Astrocyte of the cerebellum (primary cell): ENCODE measurements around the gene HNRNPA3.
A peak's percentile ranks its signal among the peaks of the same experiment; 100 is the strongest.
"Not testable (repeated sequence)": the region's sequence is repeated elsewhere in the genome, so short reads cannot be mapped to it uniquely, and the experiment has no call there.

Source experiments
- DNase-seq: peaks from one replicate; pipeline ENCODE4 v3.0.0-alpha.2; 2011; ENCODE audit warnings: low read depth
- H3K4me3 ChIP-seq: 2 replicates; pipeline ENCODE4 v1.5.1; 2011; ENCODE audit warnings: mild to moderate bottlenecking, low read depth, low read length, moderate library complexity
- CTCF ChIP-seq: IDR thresholded peaks from 2 replicates; pipeline ENCODE4 v1.5.1; 2012; ENCODE audit warnings: low read length, low read depth, moderate library complexity, mild to moderate bottlenecking; ENCODE audit errors: missing control alignments
- in situ Hi-C: cut with HindIII; loops from 2 replicates; pipeline ENCODE4 v1.10.0; 2017; ENCODE audit warnings: low sequenced_read_pairs

HNRNPA3 gene

GRCh38 chr2:177179227-177179626, 33.4 kb upstream of the HNRNPA3 start:
- H3K4me3 ChIP-seq, result no peak overlapping the region
- in situ Hi-C loops, result no loop called here
- DNase-seq, result no peak
- TF ChIP-seq CTCF, result no peak

- in situ Hi-C loops, DNase-seq, H3K4me3 ChIP-seq: not testable (repeated sequence)
Observed at GRCh38 chr2:177179671-177180070, 32.9 kb upstream of the HNRNPA3 start.

GRCh38 chr2:177180269-177181000, 32.2 kb upstream of the HNRNPA3 start:
- H3K4me3 ChIP-seq, result no peak overlapping the region
- in situ Hi-C loops, result no loop called here
- no peak for TF ChIP-seq CTCF
- DNase-seq, result no peak

- in situ Hi-C loops, result no loop called here
- no peak for DNase-seq
- no peak overlapping the region for H3K4me3 ChIP-seq
- no peak for TF ChIP-seq CTCF
Observed at GRCh38 chr2:177183860-177184259, 28.7 kb upstream of the HNRNPA3 start.

- DNase-seq, result no peak
- in situ Hi-C loops, result no loop called here
- no peak for TF ChIP-seq CTCF
- no peak overlapping the region for H3K4me3 ChIP-seq
Observed at GRCh38 chr2:177184606-177185005, 28.0 kb upstream of the HNRNPA3 start.

GRCh38 chr2:177186038-177186437, 26.6 kb upstream of the HNRNPA3 start:
- DNase-seq, H3K4me3 ChIP-seq, in situ Hi-C loops: not testable (repeated sequence)

GRCh38 chr2:177187631-177188312, 24.8 kb upstream of the HNRNPA3 start:
- DNase-seq, result peak; percentile 57
- H3K4me3 ChIP-seq, result no peak overlapping the region
- TF ChIP-seq CTCF, result no peak
- in situ Hi-C loops, result no loop called here
